AG04449 (cell line): ENCODE results near the gene NRXN2.

Source experiments
- CTCF ChIA-PET: fragments of 350-600 bp; formaldehyde crosslinking; extraction: SDS; loops from one replicate; lab custom pipeline; 2021; ENCODE audit warnings: antibody characterized with exemption; lab: Yijun Ruan, JAX
- POLR2A ChIA-PET: fragments of 400-600, 350-600 bp; formaldehyde crosslinking; extraction: SDS; loops from one replicate; lab custom pipeline; 2020; ENCODE audit warnings: antibody characterized with exemption, inconsistent platforms; lab: Yijun Ruan, JAX
- DNase-seq: peaks from one replicate; pipeline ENCODE4 v3.0.0-alpha.2; 2010; ENCODE audit warnings: low read depth, low spot score
- H3K4me3 ChIP-seq: 2 replicates; pipeline ENCODE4 v1.5.1; 2011; ENCODE audit warnings: low read depth, mild to moderate bottlenecking, control low read depth, low read length
- TF ChIP-seq, protein P1 (sequence below): IDR thresholded peaks from one replicate; pipeline ENCODE4 v1.5.1; 2011; ENCODE audit warnings: mild to moderate bottlenecking, moderate library complexity, low read length, control low read depth, inconsistent platforms; ENCODE audit not compliant: insufficient read depth; ENCODE audit errors: missing control alignments

Gene NRXN2

DNA sequence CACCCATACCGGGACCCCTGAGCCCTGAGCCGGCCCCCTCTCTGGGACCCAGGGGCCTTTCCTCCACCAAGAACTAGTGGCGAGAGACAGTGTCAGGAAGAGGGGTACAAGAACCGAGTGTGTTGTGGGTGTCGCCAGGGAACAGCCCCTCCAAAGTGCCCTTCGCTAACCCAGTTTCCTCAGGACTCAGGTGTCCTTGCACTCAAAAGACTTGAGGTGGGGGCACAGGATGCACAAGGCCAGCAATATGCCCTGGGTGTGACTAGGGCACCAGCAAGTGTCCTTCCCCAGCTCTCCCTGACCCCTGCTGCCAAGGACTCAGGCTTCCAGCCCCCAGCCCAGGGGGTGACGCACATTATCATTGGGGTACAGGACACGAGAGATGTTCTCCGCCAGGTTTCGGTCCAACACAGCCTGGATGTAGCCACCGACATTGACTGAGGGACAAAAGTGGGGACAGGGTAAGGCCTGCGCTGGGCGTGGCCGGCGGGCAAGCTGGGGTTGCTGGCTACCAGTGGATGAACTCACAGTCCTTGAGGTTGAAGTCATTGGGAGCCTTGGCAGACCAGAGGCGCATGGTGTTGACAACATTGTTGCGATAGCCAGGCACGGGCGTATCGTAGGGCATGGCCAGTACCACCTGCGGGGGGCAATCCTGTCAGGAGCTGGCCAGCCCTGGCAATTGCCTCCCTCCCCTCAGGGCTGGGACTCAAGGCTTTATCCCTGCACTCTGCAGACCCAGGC is 32.1 kb upstream of the NRXN2 start:
- TF ChIP-seq, protein P1, sequence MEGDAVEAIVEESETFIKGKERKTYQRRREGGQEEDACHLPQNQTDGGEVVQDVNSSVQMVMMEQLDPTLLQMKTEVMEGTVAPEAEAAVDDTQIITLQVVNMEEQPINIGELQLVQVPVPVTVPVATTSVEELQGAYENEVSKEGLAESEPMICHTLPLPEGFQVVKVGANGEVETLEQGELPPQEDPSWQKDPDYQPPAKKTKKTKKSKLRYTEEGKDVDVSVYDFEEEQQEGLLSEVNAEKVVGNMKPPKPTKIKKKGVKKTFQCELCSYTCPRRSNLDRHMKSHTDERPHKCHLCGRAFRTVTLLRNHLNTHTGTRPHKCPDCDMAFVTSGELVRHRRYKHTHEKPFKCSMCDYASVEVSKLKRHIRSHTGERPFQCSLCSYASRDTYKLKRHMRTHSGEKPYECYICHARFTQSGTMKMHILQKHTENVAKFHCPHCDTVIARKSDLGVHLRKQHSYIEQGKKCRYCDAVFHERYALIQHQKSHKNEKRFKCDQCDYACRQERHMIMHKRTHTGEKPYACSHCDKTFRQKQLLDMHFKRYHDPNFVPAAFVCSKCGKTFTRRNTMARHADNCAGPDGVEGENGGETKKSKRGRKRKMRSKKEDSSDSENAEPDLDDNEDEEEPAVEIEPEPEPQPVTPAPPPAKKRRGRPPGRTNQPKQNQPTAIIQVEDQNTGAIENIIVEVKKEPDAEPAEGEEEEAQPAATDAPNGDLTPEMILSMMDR: no peak
- DNase-seq: no peak
- POLR2A ChIA-PET: no interaction called here
- H3K4me3 ChIP-seq: no peak overlapping the region
- CTCF ChIA-PET: interaction anchor here (1.5 kb wide), 1 partner anchor 13 kb away, joined by 6 read pairs; no protein-coding TSS in a partner anchor

DNA sequence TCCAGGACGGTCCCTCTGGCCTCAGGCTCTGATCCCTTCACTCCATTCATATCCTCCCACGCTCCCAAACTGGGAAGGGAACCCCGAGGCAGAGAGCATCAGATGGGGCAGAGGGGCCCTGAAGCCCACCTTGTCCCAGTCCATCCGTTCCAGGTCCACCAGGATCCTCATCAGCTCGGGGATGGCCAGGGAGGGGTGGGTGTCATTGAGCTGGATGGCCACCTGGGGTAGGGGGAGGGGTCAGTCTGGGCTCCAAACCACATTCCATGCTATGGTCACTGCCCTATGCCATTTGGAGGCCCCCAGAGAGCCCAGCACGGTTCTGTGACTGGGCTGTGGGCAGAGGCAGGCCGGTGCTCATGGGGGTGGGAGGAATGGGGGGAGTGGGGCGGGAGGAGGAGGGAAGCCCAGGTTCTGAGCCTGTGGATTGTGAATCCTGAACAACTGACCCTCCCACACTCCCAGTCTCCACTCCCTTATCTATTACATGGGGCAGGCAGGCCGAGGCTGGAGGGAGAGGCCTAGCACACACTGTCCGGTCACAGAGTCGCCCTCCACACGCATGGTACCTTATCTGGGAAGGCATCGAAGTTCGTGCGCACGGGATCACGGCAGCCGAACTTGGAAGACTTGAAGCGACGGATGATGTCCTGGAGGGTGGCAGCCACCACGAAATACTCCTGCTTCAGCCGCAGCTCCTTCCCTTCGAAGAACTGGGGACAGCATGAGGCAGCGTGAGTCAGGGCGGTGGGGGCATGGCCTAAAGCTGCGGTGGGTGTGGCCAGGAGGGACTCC is 31.3 kb upstream of the NRXN2 start:
- CTCF ChIA-PET: interaction anchor here (1.5 kb wide), 1 partner anchor 12 kb away, joined by 6 read pairs; no protein-coding TSS in a partner anchor
- H3K4me3 ChIP-seq: no peak overlapping the region
- TF ChIP-seq, protein P1: no peak
- POLR2A ChIA-PET: interaction anchor here (0.7 kb wide), 1 partner anchor 508 kb away, joined by 3 read pairs; no protein-coding TSS in a partner anchor
- no peak for DNase-seq

DNA sequence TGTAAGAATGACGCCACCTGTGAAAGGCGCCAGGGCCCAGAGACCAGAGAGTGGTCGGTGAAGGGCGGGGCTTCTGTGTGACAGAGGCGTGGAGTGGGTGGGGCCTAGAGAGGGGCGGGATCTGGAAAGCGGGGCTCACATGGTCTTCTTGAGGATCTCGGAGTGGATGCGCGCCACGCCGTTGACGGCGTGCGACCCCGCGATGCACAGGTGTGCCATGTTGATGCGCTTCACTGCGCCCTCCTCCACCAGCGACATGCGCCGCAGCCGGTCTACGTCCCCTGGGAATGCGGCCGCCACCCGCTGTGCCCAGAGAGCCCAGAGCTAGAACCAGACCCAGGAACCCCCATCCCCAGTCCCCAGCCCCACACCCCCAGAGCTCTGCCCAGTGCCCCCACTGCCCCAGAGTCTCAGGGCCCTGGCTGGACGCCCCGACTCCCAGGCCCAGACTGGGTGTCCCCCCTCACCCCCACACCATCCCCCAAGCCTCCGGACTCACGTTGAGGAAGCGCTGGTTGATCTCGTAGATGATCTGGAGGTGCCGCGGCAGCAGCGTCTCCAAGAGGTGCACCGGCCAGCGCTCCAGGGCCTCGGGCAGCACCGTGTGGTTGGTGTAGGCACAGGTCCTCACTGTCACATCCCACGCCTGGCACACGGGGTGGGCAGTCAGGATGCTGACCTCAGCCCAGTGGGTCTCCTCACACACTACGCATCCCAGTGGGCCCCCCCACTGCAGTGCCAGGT is 30.6 kb upstream of the NRXN2 start:
- no peak overlapping the region for H3K4me3 ChIP-seq
- TF ChIP-seq, protein P1: no peak
- POLR2A ChIA-PET: interaction anchor here (0.7 kb wide), 1 partner anchor 509 kb away, joined by 3 read pairs; no protein-coding TSS in a partner anchor
- CTCF ChIA-PET: no interaction called here
- no peak for DNase-seq

- H3K4me3 ChIP-seq: no peak overlapping the region
- TF ChIP-seq, protein P1: no peak
- no peak for DNase-seq
- ChIA-PET POLR2A (no interaction called here), CTCF (interaction anchor here (1.3 to 2.2 kb wide), 2 partner anchors 11 to 12 kb away, joined by 3 to 17 read pairs; no protein-coding TSS in a partner anchor)
Observed at GRCh38 chr11:64753019-64753379, 30.0 kb upstream of the NRXN2 start.

GRCh38 chr11:64752175-64752970 is 29.4 kb upstream of the NRXN2 start:
- POLR2A ChIA-PET: no interaction called here

More at GRCh38 chr11:64752175-64752970, 29.4 kb upstream of the NRXN2 start:
- DNase-seq: no peak
- TF ChIP-seq, protein P1: no peak
- CTCF ChIA-PET: interaction anchor here (1.0 to 2.2 kb wide), 3 partner anchors 10 to 15 kb away, joined by 3 to 17 read pairs (median 4); no protein-coding TSS in a partner anchor
- H3K4me3 ChIP-seq: no peak overlapping the region
